Glutamatergic neuron (in vitro differentiated cells): ENCODE data around the gene ADAMTSL1. TPM values are rescaled to one million over a fixed set of nuclear protein-coding genes. Genes with fewer than 3 reads are reported as not detected.

ENCODE experiments used
- DNase-seq: peaks from one replicate; pipeline ENCODE4 v3.0.0; 2022
- H3K27ac Mint-ChIP-seq: one replicate; pipeline ENCODE4 v1.8.0; 2020; ENCODE audit warnings: mild to moderate bottlenecking, mixed read lengths, inconsistent platforms; ENCODE audit not compliant: unreplicated experiment
- H3K27me3 Mint-ChIP-seq: one replicate; pipeline ENCODE4 v1.8.0; 2020; ENCODE audit warnings: mild to moderate bottlenecking, moderate library complexity, mixed read lengths, inconsistent platforms; ENCODE audit not compliant: unreplicated experiment
- H3K36me3 Mint-ChIP-seq: one replicate; pipeline ENCODE4 v1.8.0; 2020; ENCODE audit warnings: mild to moderate bottlenecking, mixed read lengths, inconsistent platforms; ENCODE audit not compliant: unreplicated experiment
- H3K4me1 Mint-ChIP-seq: one replicate; pipeline ENCODE4 v1.8.0; 2020; ENCODE audit warnings: mild to moderate bottlenecking, low read depth, mixed read lengths, inconsistent platforms; ENCODE audit not compliant: unreplicated experiment
- H3K4me3 Mint-ChIP-seq: one replicate; pipeline ENCODE4 v1.8.0; 2020; ENCODE audit warnings: mild to moderate bottlenecking, mixed read lengths, inconsistent platforms; ENCODE audit not compliant: unreplicated experiment
- H3K9me3 Mint-ChIP-seq: one replicate; pipeline ENCODE4 v1.8.0; 2020; ENCODE audit warnings: mild to moderate bottlenecking, moderate library complexity, mixed read lengths, inconsistent platforms; ENCODE audit not compliant: unreplicated experiment
- CTCF ChIP-seq: fragments of 200-600 bp; sonication (generic); IDR thresholded peaks from one replicate; pipeline ENCODE4 v1.5.0; 2021; ENCODE audit not compliant: partially characterized antibody, unreplicated experiment
- total RNA-seq: library from RNA; stranded (reverse); fragmentation: NEBNext Ultra II Directional; extraction: Animal tissue kit (Norgen Biotek cat#: 25700); gene quantifications from one replicate; pipeline ENCODE4 v1.2.1, GENCODE V29; 2021; ENCODE audit not compliant: unreplicated experiment

ADAMTSL1 gene
- total RNA-seq, 1 donor from 2014 or later: 0.91 TPM

- H3K9me3 Mint-ChIP-seq: no peaks in the 10 kb centered on the region
- no peak for DNase-seq
- no peak for TF ChIP-seq CTCF
- H3K36me3 Mint-ChIP-seq: no peaks in the 10 kb centered on the region
- no peaks in the 10 kb centered on the region for H3K4me1 Mint-ChIP-seq
- no peak overlapping the region for H3K27ac Mint-ChIP-seq
- no peak overlapping the region for H3K4me3 Mint-ChIP-seq
- H3K27me3 Mint-ChIP-seq: peaks cover 2% of the 10 kb centered on the region
These were observed 248.0 kb downstream of the ADAMTSL1 start for GRCh38 chr9:18721995-18722310.

- Mint-ChIP-seq H3K4me1 (no peaks in the 10 kb centered on the region), H3K27ac (no peak overlapping the region), H3K27me3 (peaks cover 2% of the 10 kb centered on the region), H3K9me3 (no peaks in the 10 kb centered on the region), H3K36me3 (no peaks in the 10 kb centered on the region), H3K4me3 (no peak overlapping the region)
- TF ChIP-seq CTCF: no peak
- DNase-seq: no peak
These were observed 248.9 kb downstream of the ADAMTSL1 start for GRCh38 chr9:18722882-18723281.

GRCh38 chr9:18723366-18723765 lies 249.4 kb downstream of the ADAMTSL1 start:
- no peak for TF ChIP-seq CTCF
- Mint-ChIP-seq H3K9me3 (no peaks in the 10 kb centered on the region), H3K4me3 (no peak overlapping the region), H3K4me1 (no peaks in the 10 kb centered on the region), H3K27me3 (peaks cover 2% of the 10 kb centered on the region), H3K36me3 (no peaks in the 10 kb centered on the region), H3K27ac (no peak overlapping the region)
- DNase-seq: no peak

GRCh38 chr9:18726546-18726945 lies 252.6 kb downstream of the ADAMTSL1 start:
- no peaks in the 10 kb centered on the region for H3K27me3 Mint-ChIP-seq
- no peaks in the 10 kb centered on the region for H3K9me3 Mint-ChIP-seq
- TF ChIP-seq CTCF: no peak
- no peaks in the 10 kb centered on the region for H3K4me1 Mint-ChIP-seq
- H3K36me3 Mint-ChIP-seq: no peaks in the 10 kb centered on the region
- H3K27ac Mint-ChIP-seq: no peak overlapping the region
- DNase-seq: no peak
- H3K4me3 Mint-ChIP-seq: no peak overlapping the region

- Mint-ChIP-seq H3K4me3 (no peak overlapping the region), H3K9me3 (no peaks in the 10 kb centered on the region), H3K27ac (no peak overlapping the region), H3K4me1 (no peaks in the 10 kb centered on the region), H3K36me3 (no peaks in the 10 kb centered on the region), H3K27me3 (no peaks in the 10 kb centered on the region)
- no peak for TF ChIP-seq CTCF
- DNase-seq: no peak
These were observed 254.0 kb downstream of the ADAMTSL1 start for GRCh38 chr9:18727904-18728303.
